Immature natural killer cell (primary cell): Measurements from ENCODE around the gene ASIC2. TPM values are rescaled to one million over a fixed set of nuclear protein-coding genes. Genes with fewer than 3 reads are reported as not detected.

ENCODE experiments used
- DNase-seq, 3 donors: peaks; one replicate each; pipeline ENCODE4 v3.0.0; 2022; ENCODE audit warnings: mixed read lengths in 1 of 3
- H3K27ac Mint-ChIP-seq, 6 donors: one replicate each; pipeline ENCODE4 v1.8.0; 2020; ENCODE audit warnings: mixed read lengths in 6 of 6, mild to moderate bottlenecking in 5 of 6, inconsistent platforms in 4 of 6, moderate library complexity in 3 of 6
- H3K27me3 Mint-ChIP-seq, 3 donors: one replicate each; pipeline ENCODE4 v1.8.0; 2020 to 2021; ENCODE audit warnings: low read depth in 3 of 3, mild to moderate bottlenecking in 3 of 3, mixed read lengths in 3 of 3, moderate library complexity in 3 of 3, inconsistent platforms in 1 of 3
- H3K36me3 Mint-ChIP-seq, 3 donors: one replicate each; pipeline ENCODE4 v1.8.0; 2020; ENCODE audit warnings: mixed read lengths in 3 of 3, inconsistent platforms in 2 of 3, mild to moderate bottlenecking in 2 of 3
- H3K4me1 Mint-ChIP-seq, 2 donors: one replicate each; pipeline ENCODE4 v1.8.0; 2020; ENCODE audit warnings: inconsistent platforms in 2 of 2, mild to moderate bottlenecking in 2 of 2, mixed read lengths in 2 of 2, moderate library complexity in 1 of 2
- H3K4me3 Mint-ChIP-seq, 5 donors: one replicate each; pipeline ENCODE4 v1.8.0; 2020; ENCODE audit warnings: mild to moderate bottlenecking in 5 of 5, mixed read lengths in 5 of 5, inconsistent platforms in 3 of 5, moderate library complexity in 3 of 5
- H3K9me3 Mint-ChIP-seq, 6 donors: one replicate each; pipeline ENCODE4 v1.8.0; 2020; ENCODE audit warnings: mild to moderate bottlenecking in 6 of 6, mixed read lengths in 6 of 6, inconsistent platforms in 4 of 6, moderate library complexity in 3 of 6
- polyA plus RNA-seq, 3 donors: library from polyadenylated mRNA; unstranded; fragments of 300-500 nt; fragmentation: Illumina TruSeq; gene quantifications; one replicate each; pipeline ENCODE4 v1.2.3, GENCODE V29; 2021

ASIC2 gene
- polyA plus RNA-seq, 3 donors from 2014 or later: not detected

DNA sequence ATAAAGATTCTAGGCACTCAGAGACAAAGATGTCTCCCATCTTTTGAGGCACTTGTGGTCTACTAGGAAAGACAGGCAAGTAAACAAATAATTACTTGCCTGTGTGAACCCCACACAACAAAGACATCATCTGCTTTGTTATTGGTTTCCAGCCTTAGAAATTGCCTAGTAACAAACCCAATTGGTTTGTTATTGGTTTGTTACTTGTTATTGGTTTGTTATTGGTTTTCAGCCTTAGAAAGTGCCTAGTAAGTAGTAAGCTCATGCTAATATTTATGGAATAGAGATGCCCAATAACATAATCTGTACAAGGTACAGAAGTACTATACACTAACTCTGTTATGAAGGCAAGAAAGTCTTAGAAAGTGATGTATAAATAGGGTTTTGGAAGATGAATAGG, 67.1 kb downstream of the ASIC2 start:
- no peak overlapping the region for H3K4me3 Mint-ChIP-seq
- H3K27ac Mint-ChIP-seq: no peak overlapping the region
- H3K36me3 Mint-ChIP-seq: no peaks in the 10 kb centered on the region
- H3K27me3 Mint-ChIP-seq: peaks cover 0 to 3% (median 0%) of the 10 kb centered on the region in 3 donors
- no peak for DNase-seq
- no peaks in the 10 kb centered on the region for H3K4me1 Mint-ChIP-seq
- H3K9me3 Mint-ChIP-seq: no peaks in the 10 kb centered on the region

DNA sequence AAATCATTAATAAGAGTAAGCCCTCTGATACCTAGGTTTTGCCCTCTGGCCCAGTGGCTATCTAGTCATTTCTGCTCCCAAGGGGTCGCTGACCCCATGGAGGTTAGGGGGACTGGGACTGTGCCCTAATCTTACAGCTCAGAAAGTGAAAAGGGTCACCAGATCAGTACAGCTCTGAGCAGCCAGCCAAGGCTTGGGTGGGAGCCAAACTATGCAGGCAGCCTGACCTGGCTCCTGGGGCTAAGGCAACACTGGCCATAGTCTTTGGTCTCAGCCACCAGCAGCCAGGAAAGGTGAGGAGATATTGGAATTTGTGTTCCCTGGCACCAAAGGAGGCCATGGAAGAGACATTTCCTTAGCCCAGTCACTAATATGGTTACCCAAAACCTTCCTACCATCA, 67.6 kb downstream of the ASIC2 start:
- Mint-ChIP-seq H3K4me3 (no peak overlapping the region), H3K4me1 (no peaks in the 10 kb centered on the region), H3K27ac (no peak overlapping the region), H3K9me3 (no peaks in the 10 kb centered on the region), H3K27me3 (peaks cover 0 to 3% (median 0%) of the 10 kb centered on the region in 3 donors), H3K36me3 (no peaks in the 10 kb centered on the region)
- DNase-seq: no peak

DNA sequence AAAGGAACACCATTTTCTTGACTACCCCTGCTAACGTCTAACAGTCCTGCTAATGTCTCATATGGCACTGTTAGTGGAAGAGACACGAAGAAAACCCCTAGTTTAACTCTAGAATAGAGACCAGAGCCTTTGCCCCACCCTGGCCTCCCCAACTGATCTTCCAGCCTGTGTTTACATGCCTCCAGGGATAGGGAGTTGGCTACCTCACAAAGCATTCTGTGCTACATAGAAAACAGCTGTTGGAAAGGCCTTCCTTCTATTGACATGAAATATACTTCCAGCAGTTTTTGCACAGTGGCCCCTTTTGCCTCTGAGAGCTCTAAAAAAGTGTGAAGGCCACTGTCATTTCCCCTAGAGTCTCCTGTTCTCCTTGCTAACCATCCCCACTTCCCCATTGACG, 73.1 kb downstream of the ASIC2 start:
- Mint-ChIP-seq H3K9me3 (no peaks in the 10 kb centered on the region), H3K27me3 (peaks cover 2 to 7% (median 3%) of the 10 kb centered on the region in 3 donors), H3K4me3 (no peak overlapping the region)

DNA sequence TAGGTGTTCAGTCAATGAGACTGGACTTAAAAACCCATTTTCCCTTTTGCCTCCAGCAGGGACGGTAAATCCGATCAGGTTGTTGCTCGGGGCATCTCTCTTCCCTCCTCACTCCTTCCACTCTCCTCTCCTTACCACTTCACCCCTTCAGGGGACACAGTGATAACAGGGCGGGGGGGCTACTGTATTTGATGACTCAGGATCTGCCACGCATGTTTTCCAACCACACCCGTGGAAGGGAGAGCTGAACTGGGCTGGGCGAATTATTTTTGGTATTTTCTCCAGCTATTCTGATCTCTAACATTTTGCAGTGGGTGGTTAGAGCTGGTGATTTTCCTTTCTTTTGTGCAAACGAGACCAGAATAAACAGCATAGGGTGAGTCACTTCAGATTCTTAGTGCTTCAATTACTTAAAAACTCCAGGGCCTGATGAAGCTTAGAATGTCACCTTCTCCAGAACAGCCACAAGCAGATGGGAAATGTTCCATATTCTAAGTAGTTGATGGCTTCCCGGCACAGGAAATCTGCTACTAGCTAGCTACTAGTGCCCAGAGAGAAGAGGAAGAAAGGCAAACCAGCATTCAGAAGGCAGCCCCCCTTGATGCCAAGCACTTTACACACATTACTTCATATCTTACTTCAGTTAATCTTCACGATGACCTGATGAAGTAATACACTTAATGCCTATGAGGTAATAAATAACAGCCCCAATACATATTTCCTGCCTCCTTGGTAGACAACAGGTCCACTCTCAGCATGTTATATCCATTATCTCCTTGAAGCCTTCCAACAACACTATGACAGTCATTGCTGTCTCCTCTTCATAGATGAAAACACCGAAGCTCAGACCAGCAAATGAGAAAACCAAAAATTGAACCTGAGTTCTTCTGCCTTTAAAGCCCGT, 74.1 kb downstream of the ASIC2 start:
- no peak overlapping the region for H3K27ac Mint-ChIP-seq
- H3K36me3 Mint-ChIP-seq: no peaks in the 10 kb centered on the region
- no peaks in the 10 kb centered on the region for H3K9me3 Mint-ChIP-seq
- H3K4me1 Mint-ChIP-seq: no peaks in the 10 kb centered on the region
- H3K4me3 Mint-ChIP-seq: no peak overlapping the region
- peaks cover 0 to 7% (median 2%) of the 10 kb centered on the region in 3 donors for H3K27me3 Mint-ChIP-seq
- DNase-seq: no peak

More for the DNA sequence above, 73.1 kb downstream of the ASIC2 start:
- DNase-seq: no peak
- H3K36me3 Mint-ChIP-seq: no peaks in the 10 kb centered on the region
- H3K4me1 Mint-ChIP-seq: no peaks in the 10 kb centered on the region
- no peak overlapping the region for H3K27ac Mint-ChIP-seq

DNA sequence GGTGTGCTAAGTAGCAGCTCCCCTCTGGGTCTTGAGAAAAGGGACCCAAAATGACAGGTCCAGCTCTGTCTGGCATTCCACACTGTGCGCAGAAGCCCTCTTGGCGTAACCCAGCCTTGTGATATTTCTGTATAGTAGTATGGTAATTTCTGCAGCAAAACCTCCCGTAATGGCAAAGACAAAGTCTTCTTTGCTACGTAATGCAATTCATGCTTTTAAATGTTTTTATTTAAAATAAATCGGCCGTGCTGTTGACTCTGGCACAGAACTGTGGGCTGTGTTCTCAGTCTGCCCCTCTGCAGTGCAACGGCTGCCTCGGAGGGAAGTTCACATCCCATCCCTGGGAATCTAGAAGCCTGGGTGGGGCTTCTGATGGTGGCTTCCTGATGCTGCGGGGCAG, 75.2 kb downstream of the ASIC2 start:
- H3K27ac Mint-ChIP-seq: no peak overlapping the region
- H3K9me3 Mint-ChIP-seq: no peaks in the 10 kb centered on the region
- H3K36me3 Mint-ChIP-seq: no peaks in the 10 kb centered on the region
- H3K27me3 Mint-ChIP-seq: peaks cover 0 to 7% (median 2%) of the 10 kb centered on the region in 3 donors
- H3K4me3 Mint-ChIP-seq: no peak overlapping the region
- DNase-seq: no peak
- H3K4me1 Mint-ChIP-seq: no peaks in the 10 kb centered on the region

DNA sequence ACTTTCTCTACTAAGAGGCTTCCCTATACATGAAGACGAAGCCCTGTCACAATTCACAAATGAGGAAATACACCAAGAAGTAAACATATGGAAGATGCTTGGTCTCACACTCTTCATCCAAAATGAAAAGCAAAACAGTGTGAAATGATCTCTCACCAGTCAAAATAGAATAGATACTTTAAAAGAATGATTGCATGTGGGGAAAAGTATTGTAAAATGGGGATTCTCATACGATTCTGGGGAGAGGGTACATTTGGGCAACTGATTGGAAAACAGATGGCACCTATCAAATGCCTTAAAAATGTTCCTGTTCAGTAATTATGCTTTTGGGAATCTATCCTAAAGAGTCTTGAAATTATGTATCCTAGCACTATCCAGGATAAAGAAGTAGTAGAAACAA, 78.1 kb downstream of the ASIC2 start:
- no peaks in the 10 kb centered on the region for H3K36me3 Mint-ChIP-seq
- H3K4me3 Mint-ChIP-seq: no peak overlapping the region
- no peak overlapping the region for H3K27ac Mint-ChIP-seq
- peaks cover 0 to 9% (median 3%) of the 10 kb centered on the region in 3 donors for H3K27me3 Mint-ChIP-seq
- H3K4me1 Mint-ChIP-seq: no peaks in the 10 kb centered on the region
- peaks cover 0 to 2% (median 0%) of the 10 kb centered on the region in 6 donors for H3K9me3 Mint-ChIP-seq
- no peak for DNase-seq

DNA sequence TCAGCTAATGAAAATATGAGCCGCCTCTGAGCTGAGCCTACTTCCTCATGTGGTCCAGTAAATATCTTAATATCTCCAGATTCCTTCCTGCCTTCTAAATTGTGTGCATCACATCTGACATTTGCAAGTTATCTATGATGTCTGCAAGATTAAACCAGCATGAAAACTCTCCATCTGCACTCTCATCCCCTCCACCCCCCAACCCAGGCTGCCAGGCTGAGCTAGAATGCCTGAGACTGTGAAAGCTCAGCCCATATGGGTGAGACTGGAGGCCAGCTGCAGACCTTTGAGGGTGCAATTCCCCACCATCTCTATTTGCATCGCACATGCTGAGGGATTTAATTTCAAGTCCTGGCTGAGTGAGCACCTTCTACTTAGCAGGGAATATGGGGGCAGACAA, 82.8 kb downstream of the ASIC2 start:
- Mint-ChIP-seq H3K36me3 (no peaks in the 10 kb centered on the region), H3K27me3 (peaks cover 2 to 8% (median 4%) of the 10 kb centered on the region in 3 donors), H3K9me3 (peaks cover 0 to 2% (median 0%) of the 10 kb centered on the region in 6 donors), H3K4me3 (no peak overlapping the region), H3K27ac (no peak overlapping the region), H3K4me1 (no peaks in the 10 kb centered on the region)
- no peak for DNase-seq

DNA sequence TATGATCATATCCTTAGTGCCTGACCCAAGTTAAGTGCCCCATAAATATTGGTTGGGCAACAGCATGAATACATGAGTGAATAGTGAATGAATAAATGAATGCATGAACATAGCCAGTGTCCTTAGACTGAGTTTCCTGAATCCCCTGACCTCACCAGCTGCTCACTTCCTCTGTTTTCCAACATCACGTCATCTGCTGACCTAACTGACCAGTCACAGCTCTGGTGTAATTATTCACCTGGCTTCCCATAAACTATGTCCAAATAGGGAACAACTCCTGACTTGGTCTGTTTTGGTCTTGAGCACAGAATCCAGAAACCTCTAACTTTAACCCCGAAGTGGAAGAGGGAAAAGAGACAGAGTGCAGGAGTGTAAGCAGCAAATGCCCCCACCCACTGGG, 83.4 kb downstream of the ASIC2 start:
- peaks cover 2 to 8% (median 4%) of the 10 kb centered on the region in 3 donors for H3K27me3 Mint-ChIP-seq
- DNase-seq: no peak

DNA sequence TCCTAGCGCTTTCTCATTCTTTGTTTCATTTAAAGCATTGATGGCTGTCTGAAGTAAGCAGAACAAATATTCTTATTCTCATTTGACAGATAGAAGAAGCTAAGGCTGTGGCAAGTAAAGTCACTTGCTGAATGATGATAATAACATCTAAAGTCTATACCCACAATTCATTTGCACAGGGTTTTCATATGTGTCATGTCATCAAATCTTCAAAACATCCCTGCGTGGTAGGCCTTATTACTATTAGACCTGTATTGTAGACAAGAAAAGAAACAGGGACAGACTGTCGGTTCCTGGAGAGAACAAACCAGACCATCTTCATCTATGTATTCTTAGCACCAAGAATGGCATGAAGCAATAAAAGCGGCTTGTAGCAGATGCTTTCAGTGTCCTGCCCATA, 85.9 kb downstream of the ASIC2 start:
- DNase-seq: no peak
- no peak overlapping the region for H3K4me3 Mint-ChIP-seq
- H3K27me3 Mint-ChIP-seq: peaks cover 2 to 8% (median 4%) of the 10 kb centered on the region in 3 donors
- no peaks in the 10 kb centered on the region for H3K4me1 Mint-ChIP-seq
- H3K27ac Mint-ChIP-seq: no peak overlapping the region
- peaks cover 0 to 2% (median 0%) of the 10 kb centered on the region in 6 donors for H3K9me3 Mint-ChIP-seq
- no peaks in the 10 kb centered on the region for H3K36me3 Mint-ChIP-seq

More for the DNA sequence above, 83.4 kb downstream of the ASIC2 start:
- no peak overlapping the region for H3K27ac Mint-ChIP-seq
- no peaks in the 10 kb centered on the region for H3K36me3 Mint-ChIP-seq
- peaks cover 0 to 2% (median 0%) of the 10 kb centered on the region in 6 donors for H3K9me3 Mint-ChIP-seq
- H3K4me3 Mint-ChIP-seq: no peak overlapping the region
- no peaks in the 10 kb centered on the region for H3K4me1 Mint-ChIP-seq

DNA sequence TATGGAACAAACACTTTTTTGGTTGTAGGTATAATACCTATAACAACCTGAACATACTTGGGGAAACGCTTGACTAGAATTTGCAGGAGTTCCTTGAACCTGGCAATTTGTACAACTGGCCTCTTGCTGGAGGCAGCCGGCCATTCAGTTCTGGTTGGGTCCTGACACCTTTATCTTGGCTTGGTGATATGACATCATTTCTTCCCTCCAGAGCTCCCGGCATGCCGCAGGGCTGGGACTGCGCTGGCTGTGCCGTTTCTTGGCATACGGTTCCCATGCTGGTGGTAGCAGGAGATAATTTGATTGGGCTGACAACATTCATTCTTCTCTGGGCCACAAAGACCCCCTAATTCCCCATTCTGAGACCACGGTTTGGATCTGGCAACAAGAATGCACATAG, 87.5 kb downstream of the ASIC2 start:
- Mint-ChIP-seq H3K4me1 (no peaks in the 10 kb centered on the region), H3K9me3 (peaks cover 0 to 2% (median 0%) of the 10 kb centered on the region in 6 donors), H3K27me3 (peaks cover 2 to 6% (median 3%) of the 10 kb centered on the region in 3 donors), H3K36me3 (no peaks in the 10 kb centered on the region), H3K4me3 (no peak overlapping the region), H3K27ac (no peak overlapping the region)
- DNase-seq: no peak

DNA sequence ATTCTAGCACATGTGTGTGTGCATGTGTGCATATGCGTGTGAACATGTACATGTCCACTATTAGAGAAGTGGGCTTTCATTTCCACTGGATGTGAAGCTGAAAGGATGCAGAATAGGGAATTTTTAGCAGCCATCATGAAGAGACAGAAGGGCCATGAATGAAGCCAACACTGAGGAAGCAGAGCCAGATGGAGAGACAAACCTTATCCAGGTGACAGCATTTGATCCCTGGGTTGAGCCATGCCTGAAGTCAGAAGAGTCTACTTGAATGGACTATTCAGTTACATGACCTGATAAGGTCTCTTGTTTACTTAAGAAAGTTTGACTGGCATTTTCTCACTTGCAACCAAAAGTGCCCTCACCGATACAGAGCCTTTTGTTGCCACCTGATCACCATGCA, 88.4 kb downstream of the ASIC2 start:
- Mint-ChIP-seq H3K27ac (no peak overlapping the region), H3K4me1 (no peaks in the 10 kb centered on the region)
- DNase-seq: no peak

DNA sequence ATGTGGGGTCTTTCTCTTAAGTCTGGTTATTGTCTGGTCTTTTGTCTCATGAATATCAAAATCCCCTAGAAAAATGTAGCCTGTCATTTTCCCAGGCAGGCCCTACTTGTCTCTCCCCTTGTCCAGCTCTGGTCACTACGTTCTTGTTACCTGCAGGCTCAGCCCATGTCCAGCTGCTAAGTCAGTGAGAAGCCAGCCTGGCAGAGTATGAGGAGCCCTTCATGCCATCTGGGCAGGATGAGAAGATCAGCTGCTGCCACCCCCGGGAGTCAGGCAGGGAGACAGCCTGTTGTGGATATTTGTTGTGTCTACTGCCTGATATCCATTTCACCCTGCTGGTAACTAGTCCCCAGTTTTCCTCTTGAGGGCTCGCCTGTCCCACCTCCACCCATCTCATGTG, 88.9 kb downstream of the ASIC2 start:
- Mint-ChIP-seq H3K27me3 (peaks cover 2 to 3% (median 2%) of the 10 kb centered on the region in 3 donors), H3K4me3 (no peak overlapping the region), H3K4me1 (no peaks in the 10 kb centered on the region), H3K36me3 (no peaks in the 10 kb centered on the region), H3K9me3 (no peaks in the 10 kb centered on the region), H3K27ac (no peak overlapping the region)
- DNase-seq: no peak

More for the DNA sequence above, 88.4 kb downstream of the ASIC2 start:
- H3K9me3 Mint-ChIP-seq: no peaks in the 10 kb centered on the region
- no peak overlapping the region for H3K4me3 Mint-ChIP-seq
- peaks cover 2 to 6% (median 3%) of the 10 kb centered on the region in 3 donors for H3K27me3 Mint-ChIP-seq
- H3K36me3 Mint-ChIP-seq: no peaks in the 10 kb centered on the region

DNA sequence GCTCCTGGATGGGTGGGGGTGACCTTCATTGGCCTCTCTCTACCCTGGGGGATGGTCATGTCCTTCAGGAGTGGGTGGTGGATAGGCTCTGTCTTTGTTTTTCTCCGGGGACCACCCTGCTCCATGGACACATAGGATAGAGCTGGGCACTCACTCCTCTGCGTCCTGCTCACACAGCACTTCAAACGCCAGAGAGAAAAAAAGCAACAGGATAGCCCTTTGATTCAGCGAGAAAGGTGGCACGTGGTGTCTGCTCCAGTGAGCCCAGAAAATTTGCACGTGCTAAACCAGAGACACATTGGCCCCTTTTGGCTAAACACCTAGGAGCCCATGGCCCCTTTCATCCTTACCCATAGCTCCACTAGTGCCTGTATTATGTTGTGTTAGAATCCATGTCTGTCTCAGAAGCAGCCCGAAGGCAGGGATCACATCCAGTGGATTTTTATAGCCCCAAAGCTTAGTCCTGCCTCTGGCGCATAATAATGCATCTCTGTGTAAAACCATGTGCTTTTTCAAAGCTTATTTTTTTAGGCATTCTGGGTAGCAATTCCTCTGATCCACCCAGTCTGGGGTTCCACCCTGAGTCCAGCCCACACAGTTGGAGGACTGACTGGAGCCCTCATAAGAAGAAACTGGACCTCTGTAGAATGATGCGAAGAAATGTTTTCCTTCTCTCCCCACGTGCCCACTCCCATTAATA, 90.1 kb downstream of the ASIC2 start:
- Mint-ChIP-seq H3K4me3 (no peak overlapping the region), H3K27me3 (no peaks in the 10 kb centered on the region), H3K36me3 (no peaks in the 10 kb centered on the region), H3K27ac (no peak overlapping the region), H3K9me3 (no peaks in the 10 kb centered on the region), H3K4me1 (no peaks in the 10 kb centered on the region)
- no peak for DNase-seq

DNA sequence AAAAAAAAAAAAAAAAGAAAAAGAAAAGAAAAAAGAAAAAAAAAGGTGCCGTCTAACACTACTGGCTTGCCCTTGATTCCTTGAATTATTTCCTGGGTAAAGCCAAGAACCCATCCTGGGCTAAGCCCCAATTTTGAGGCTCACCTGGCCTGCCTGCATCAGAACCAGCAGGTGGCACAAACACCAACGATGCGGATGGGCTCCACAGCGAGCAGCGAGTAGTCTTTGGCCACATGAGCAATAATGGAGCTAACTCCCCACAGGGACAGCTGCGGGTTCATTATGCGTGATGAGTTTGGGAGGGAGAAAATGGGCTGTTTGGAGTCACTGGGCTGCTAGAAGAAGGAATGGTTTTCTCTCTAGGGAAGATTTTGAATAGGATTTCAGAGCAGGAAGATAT, 91.1 kb downstream of the ASIC2 start:
- Mint-ChIP-seq H3K9me3 (no peaks in the 10 kb centered on the region), H3K4me3 (no peak overlapping the region), H3K27me3 (peaks cover 0 to 2% (median 0%) of the 10 kb centered on the region in 3 donors), H3K36me3 (no peaks in the 10 kb centered on the region), H3K4me1 (no peaks in the 10 kb centered on the region), H3K27ac (no peak overlapping the region)
- no peak for DNase-seq
